Neural cell (in vitro differentiated cells): ENCODE data around the gene FAM210B.

ENCODE experiments used
- CTCF ChIP-seq: fragments of 450-650 bp; IDR thresholded peaks from 2 replicates; pipeline ENCODE4 v1.5.1; 2014; ENCODE audit warnings: antibody characterized with exemption, mild to moderate bottlenecking, moderate library complexity; ENCODE audit not compliant: poor library complexity, severe bottlenecking
- EP300 ChIP-seq: fragments of 450-650 bp; conservative IDR thresholded peaks from 2 replicates; pipeline ENCODE4 v1.6.1; 2014; ENCODE audit warnings: antibody characterized with exemption, mild to moderate bottlenecking, moderate library complexity; ENCODE audit not compliant: poor library complexity, severe bottlenecking
- EZH2 ChIP-seq: fragments of 200-600, 300-800 bp; shearing (Covaris generic), sonication (generic); IDR thresholded peaks from 2 replicates; pipeline ENCODE4 v1.6.1; 2014; ENCODE audit warnings: antibody characterized with exemption, low read length, borderline replicate concordance, mild to moderate bottlenecking; ENCODE audit not compliant: insufficient read depth, poor library complexity, severe bottlenecking
- MXI1 ChIP-seq: fragments of 450-650 bp; conservative IDR thresholded peaks from 2 replicates; pipeline ENCODE4 v1.6.1; 2014; ENCODE audit warnings: antibody characterized with exemption, mild to moderate bottlenecking; ENCODE audit not compliant: poor library complexity, severe bottlenecking
- POLR2AphosphoS5 ChIP-seq: IDR thresholded peaks from 2 replicates; pipeline ENCODE4 v1.6.1; 2012
- RAD21 ChIP-seq: fragments of 450-650 bp; conservative IDR thresholded peaks from 2 replicates; pipeline ENCODE4 v1.6.1; 2014; ENCODE audit warnings: antibody characterized with exemption, mild to moderate bottlenecking, moderate library complexity
- SMC3 ChIP-seq: fragments of 450-650 bp; conservative IDR thresholded peaks from 2 replicates; pipeline ENCODE4 v1.6.1; 2014; ENCODE audit warnings: antibody characterized with exemption, mild to moderate bottlenecking, moderate library complexity; ENCODE audit not compliant: poor library complexity
- TAF1 ChIP-seq: IDR thresholded peaks from 2 replicates; pipeline ENCODE4 v1.6.1; 2012; ENCODE audit warnings: low read depth
- TF ChIP-seq, protein P1 (sequence below): IDR thresholded peaks from 2 replicates; pipeline ENCODE4 v1.6.1; 2012; ENCODE audit warnings: borderline replicate concordance

DNA sequence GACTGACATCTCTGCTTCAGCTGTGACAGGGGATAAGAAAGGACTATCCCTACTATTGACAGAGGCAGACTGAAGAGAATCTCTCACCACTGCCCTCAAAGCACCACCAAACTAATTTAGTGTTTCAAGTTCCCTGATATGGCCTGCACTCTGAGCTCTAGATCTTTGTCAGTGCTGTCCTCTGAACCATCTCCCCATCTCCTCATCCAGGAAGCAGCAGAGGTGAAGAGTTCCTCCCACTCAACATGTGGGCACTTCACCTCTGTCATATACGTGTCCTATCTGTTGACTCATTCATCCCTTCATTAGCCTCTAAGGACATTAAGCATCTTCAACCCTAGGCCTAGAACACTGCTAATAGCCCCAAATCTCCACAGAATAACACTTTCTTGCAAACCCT is 14.1 kb downstream of the FAM210B start:
- TF ChIP-seq POLR2AphosphoS5: no peak
- no peak for TF ChIP-seq CTCF
- TF ChIP-seq, protein P1, sequence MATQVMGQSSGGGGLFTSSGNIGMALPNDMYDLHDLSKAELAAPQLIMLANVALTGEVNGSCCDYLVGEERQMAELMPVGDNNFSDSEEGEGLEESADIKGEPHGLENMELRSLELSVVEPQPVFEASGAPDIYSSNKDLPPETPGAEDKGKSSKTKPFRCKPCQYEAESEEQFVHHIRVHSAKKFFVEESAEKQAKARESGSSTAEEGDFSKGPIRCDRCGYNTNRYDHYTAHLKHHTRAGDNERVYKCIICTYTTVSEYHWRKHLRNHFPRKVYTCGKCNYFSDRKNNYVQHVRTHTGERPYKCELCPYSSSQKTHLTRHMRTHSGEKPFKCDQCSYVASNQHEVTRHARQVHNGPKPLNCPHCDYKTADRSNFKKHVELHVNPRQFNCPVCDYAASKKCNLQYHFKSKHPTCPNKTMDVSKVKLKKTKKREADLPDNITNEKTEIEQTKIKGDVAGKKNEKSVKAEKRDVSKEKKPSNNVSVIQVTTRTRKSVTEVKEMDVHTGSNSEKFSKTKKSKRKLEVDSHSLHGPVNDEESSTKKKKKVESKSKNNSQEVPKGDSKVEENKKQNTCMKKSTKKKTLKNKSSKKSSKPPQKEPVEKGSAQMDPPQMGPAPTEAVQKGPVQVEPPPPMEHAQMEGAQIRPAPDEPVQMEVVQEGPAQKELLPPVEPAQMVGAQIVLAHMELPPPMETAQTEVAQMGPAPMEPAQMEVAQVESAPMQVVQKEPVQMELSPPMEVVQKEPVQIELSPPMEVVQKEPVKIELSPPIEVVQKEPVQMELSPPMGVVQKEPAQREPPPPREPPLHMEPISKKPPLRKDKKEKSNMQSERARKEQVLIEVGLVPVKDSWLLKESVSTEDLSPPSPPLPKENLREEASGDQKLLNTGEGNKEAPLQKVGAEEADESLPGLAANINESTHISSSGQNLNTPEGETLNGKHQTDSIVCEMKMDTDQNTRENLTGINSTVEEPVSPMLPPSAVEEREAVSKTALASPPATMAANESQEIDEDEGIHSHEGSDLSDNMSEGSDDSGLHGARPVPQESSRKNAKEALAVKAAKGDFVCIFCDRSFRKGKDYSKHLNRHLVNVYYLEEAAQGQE: no peak
- TF ChIP-seq EP300: no peak
- no peak for TF ChIP-seq EZH2
- no peak for TF ChIP-seq MXI1
- no peak for TF ChIP-seq RAD21
- no peak for TF ChIP-seq SMC3
- TF ChIP-seq TAF1: no peak
